Stimulated activated CD4-positive, alpha-beta T cell treated with anti-CD3 and anti-CD28 coated beads, Interleukin-2, amount 100 ng/mL, for 4 hours (primary cell): ENCODE data around the gene COLEC12.
"Not testable (repeated sequence)": the region's sequence is repeated elsewhere in the genome, so short reads cannot be mapped to it uniquely, and the experiment has no call there.

ENCODE experiments used
- DNase-seq: peaks from one replicate; pipeline ENCODE4 v3.0.0-alpha.2; 2020; ENCODE audit warnings: low read depth

The COLEC12 gene

GRCh38 chr18:407626-408224, 92.8 kb downstream of the COLEC12 start:
- no peak for DNase-seq

GRCh38 chr18:407191-407590, 93.3 kb downstream of the COLEC12 start:
- no peak for DNase-seq

GRCh38 chr18:406677-407076, 93.8 kb downstream of the COLEC12 start:
- DNase-seq, result no peak

GRCh38 chr18:405006-405405, 95.5 kb downstream of the COLEC12 start:
- DNase-seq, result not testable (repeated sequence)

DNA sequence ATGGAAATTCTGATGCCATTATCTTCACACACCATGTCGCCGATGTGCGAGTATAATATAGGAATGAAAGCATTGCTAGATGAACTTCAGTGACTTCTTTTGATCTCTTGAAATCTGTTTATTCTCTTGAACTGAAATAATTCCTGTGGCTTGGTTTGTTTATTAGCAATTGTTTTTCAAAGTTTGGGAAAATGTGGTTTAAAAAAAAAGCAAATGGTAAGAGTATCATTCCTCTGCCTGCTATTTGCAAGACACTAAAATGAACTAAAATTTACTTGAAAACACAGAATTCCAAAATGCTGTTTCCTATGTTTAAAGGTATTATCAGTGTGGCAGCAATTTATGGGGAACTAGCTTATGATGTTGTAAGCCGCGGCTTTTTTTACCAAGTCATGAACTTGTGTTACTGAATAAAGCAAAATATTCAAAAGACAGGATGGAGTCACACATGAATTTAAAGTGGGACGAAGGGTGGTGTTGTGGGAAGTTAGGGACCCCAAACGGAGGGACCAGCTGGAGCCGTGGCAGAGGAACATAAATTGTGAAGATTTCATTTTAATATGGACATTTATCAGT, 96.4 kb downstream of the COLEC12 start:
- DNase-seq, result no peak

DNA sequence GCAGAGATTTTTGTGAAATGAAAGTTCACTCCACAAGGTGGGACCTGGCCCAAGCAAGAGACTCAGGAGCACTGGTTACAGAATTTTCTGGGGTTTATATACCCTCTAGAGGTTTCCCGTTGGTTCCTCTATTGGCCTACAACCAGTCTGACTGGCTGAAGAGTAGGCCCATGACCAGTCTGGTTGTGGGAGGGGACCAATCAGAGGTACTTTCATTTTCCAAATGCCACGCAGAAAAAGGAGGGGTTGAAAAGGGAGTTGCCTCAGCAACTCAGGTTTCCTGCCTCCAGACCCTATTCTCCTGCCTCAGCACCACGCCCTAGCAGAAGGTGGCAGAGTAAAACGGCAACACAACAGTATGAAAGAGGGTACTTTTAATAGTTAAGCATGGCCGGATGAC, 98.4 kb downstream of the COLEC12 start:
- DNase-seq, result no peak

DNA sequence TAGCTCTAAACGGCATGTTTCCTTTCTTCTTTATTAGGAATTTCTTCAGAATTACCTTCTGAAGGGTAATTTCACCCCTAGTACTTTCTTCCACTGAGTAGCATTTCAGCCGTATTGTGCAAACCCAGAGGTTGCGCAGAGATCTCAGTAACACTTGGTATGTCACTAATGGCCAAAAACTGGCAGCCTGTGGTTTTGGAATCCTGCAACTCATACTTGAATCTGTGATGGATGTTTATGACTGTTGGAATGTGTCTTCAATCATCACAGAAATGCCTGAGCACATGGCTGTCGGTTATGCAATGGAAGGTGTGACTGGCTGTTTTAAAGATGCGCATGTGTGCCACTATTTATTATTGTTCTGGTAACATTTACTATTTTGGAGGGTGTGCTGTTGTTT, 100.0 kb downstream of the COLEC12 start:
- DNase-seq, result no peak

DNA sequence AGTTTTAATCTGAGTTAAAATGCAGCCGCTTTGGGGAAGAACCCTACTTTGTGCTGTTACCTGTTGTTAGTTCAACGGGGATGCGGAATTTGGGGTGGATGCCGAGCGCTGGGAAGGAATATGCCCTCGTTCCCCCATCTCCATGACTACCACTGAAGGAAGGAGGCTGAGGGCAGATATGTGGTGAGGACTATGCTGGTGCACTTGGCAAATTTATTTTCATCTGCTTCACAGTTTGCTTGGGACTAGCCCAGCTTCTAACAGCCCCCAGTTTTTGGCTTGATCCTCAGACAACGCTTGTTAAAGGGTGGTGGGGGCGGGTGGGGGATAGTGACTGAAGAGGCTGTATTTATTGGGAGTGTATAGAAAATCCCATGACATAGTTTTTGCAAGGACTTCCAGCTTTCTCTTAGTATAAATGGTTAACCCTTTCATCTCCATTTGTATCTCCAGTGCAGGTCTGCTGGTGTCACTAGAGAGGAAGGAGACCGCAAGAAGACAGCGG, 100.8 kb downstream of the COLEC12 start:
- DNase-seq, result no peak

- DNase-seq, result no peak
Measured at GRCh38 chr18:398935-399630, 101.4 kb downstream of the COLEC12 start.

DNA sequence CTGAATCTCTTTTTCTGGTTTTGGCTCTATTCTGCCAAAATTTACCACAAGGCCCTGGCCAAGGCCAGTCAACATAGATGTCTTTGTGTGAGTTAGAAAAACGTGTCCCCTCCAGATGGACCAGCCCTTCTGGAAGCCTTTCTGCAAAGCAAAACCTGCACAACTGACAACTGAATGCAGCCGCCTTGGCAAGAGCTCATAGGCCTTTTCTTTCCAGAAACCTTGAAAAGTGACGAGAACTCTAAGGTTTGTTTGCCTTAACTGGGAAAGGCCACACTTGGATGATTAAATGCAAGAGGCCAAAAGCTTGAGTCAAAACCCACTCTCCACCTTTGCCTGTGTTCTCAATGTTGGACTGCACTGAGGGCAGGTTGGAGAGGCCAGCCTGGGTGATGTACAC, 103.9 kb downstream of the COLEC12 start:
- no peak for DNase-seq

DNA sequence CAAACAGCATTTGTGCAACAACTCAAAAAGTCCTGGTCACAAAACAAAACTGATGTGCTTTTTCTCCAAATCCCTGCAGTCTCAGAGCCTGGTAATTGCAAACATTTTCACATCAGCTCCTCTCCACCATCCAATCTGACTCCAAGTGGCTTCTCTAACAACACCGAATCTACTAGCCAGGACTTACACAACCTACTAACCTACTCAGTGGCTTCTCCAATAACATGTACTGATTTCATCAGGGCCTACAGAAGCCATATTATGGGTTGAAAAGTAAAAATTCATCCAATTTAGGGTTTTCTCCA, 104.3 kb downstream of the COLEC12 start:
- no peak for DNase-seq

DNA sequence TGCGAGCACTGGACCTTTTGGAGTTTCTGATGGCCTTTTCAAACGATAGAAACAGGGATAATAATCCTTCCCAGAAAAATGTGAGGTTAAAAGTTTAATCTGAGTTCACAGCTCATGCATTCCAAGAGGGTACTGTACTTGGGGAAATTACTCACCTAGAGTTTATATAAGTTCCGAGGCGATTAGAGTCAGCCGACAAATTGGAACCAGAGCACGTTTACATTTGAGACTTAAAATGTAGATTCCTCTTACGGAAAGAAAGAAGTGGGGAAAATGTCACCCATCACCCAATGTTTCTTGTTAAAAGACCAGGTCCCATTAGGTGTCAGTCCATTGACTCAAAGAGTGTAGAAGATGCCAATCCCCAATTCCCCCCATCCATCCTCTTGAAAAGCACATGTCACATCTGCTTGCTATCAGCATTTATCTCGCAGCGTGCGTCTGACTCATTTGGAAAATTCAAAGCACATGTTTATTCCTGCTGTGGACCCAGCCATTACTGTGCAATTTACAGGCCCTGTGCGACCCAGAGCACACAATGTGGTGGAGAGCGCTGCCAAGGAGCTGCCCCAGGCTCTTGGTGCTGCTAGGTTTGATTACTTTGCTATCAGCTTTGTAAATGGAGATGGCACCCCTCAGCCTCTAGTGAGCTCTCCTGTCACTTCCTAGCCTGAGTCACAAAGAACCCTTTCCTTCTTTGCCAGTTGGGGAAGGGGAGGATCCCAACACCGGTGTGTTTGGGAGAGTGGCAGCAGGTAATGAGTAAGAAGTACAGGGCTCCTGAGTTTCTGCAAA, 104.8 kb downstream of the COLEC12 start:
- no peak for DNase-seq

DNA sequence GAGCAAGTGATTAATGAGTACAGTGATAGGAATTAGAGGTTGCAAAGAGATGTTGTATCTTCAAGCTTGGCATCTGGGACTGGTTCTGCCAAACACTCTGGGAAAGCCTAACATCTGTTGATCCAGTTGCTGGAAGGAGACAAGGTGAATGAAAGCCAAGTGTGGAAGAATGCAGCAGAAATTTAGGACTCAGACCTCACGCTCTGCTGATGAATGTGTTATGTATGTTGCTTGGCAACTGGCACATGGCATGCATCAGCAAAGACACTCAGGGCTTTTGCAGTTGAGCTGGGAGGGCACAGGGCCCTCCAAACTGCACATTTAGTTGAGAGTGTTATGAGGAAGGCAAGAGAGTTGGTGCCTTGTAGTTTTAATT, 105.5 kb downstream of the COLEC12 start:
- DNase-seq, result no peak

GRCh38 chr18:394262-394986, 106.1 kb downstream of the COLEC12 start:
- DNase-seq, result no peak

DNA sequence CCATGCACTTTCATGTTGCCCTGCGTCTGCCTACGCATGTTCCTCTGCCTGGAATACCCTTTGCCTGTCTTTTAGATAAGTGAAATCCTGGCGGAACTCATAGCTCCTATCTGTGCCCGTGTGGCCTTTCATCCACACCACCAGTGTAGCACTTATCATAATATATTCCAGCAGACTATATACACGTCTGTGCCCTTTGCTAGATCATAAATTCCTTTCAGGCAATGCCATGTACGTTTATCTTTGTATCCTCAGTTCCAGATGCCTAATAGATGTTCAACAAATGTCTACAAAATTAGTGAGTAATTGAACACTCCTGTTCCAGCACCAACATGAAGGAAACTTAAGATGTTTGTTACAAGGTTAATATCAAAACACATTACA, 106.9 kb downstream of the COLEC12 start:
- no peak for DNase-seq

DNA sequence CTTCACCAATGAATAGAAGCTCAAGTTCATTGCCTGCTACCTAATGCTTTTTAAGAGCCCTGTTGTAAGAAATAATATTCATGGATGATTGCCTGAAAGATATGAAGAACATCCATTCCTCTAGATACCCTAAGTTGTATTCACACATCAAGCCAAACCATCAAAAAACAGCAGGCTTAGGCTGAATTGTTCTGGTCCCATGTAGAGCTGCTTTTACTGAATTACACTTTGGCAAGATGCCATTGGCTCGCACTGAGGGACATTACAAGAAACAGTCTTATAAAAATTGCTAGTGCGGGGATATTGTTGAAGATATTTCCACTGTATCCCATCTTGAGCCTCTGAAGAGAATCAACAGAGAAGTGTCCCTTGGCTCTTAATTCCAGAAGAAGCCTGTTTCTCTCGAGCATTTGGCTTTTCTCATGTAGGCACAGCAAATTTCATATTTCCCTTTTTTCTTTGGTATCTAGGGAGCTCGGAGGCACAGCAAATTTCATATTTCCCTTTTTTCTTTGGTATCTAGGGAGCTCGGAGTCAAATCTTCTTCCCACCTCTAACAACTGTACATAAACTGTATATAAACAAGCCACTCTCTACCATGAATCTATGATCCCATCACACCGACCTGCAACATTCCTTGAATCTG, 107.5 kb downstream of the COLEC12 start:
- DNase-seq, result no peak

DNA sequence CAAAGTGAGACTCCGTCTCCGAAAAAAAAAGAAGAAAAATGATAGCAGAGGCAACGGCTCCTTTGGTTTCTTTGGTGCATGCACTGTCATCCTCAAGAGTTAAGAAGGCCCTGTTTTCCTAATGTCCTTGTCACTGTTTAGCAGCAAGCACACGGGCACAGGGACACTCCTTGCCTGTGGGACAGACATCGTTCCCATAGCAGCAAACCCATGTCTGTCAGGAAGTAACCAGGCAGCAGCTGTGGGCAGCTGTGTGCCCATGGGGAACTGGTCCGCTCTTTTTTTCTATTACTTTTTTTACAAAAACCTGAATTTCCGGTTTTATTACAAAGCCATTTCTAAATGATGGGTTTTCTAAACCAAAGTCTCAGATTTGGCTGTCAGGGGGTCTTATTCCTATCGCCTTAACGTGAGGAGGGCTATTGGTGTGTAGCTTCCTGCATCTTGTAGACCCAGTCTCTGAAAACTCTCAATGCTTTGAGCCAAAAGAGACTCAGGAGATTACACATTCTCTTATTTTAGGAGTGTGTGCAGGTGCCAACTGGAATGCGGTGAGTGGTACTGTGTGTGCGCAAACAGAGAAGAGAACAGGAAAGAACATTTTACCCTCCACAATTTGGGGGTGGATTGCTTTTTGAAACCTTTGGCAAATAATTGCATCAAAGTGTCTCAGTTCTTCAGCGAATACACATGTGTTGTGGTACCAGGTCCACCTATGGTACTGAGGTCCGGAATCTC, 109.6 kb downstream of the COLEC12 start:
- DNase-seq, result no peak

DNA sequence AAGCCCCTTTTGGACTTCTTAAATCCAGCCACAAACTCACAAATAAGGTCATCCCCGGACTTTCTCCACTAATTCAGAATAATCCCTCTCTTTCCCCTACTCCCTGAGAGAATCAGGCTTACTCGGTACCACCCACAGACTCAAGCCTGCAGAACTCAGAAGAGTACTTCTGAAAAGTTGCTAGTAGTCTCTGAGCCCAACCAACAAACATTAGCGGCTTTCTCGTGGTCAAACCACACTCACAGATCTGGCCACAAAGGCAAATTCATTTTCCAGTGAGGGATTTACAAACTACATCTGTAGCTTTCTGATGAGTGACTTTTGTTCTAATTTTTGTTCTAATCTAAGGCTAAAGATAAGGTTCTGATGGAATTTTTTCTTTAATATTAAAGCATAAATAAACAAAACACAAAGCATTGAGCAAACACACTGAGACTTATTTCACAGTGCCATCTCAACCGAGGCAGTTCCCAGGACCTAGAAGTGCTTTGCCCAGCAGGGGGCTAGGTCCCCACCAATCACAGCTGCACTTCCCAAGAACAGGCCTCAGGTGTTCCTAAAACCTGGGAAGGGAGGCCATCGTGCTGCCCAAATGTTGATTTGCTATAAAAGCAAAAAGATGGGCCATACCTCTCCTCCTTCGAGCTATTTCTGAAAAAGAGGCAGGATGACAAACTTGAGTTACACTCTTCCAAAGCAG, 110.7 kb downstream of the COLEC12 start:
- DNase-seq, result no peak

GRCh38 chr18:388200-388599, 112.3 kb downstream of the COLEC12 start:
- no peak for DNase-seq

DNA sequence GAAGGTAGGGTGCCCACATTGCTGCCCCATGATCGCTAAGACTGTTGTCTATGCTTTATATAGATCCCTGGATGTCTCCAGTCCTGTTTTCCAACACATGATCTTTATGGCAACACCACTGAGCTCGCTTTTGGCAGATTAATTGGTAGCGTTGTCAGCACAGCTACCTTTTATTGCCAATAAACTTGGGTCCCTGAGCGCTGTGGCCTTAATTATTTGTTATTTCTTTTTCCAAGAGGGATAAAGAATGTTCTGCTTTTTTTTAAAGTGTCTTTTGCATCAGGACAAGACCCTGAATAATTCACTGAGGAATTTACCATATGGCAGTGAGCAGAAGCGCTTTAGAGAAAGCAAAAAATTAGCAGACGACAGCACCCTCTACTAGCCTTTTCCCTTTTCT, 113.5 kb downstream of the COLEC12 start:
- no peak for DNase-seq
